A673 (cell line): Measurements from ENCODE around the gene ISM1. TPM values are rescaled to one million over a fixed set of nuclear protein-coding genes. Genes with fewer than 3 reads are reported as not detected.

Experiments used
- BruUV-seq: library from RNA; stranded (reverse); fragments of 400-500 nt; replicated peaks from 2 replicates; lab custom pipeline; 2021; lab: Mats Ljungman, UMichigan
- CTCF ChIA-PET: fragments of 300-600 bp; sonication (Branson Sonifier 250); formaldehyde crosslinking; loops from one replicate; lab custom pipeline; 2022; ENCODE audit warnings: antibody characterized with exemption; lab: Charles Lee
- POLR2A ChIA-PET: fragments of 300-600 bp; sonication (Branson Sonifier 250); formaldehyde crosslinking; loops from one replicate; lab custom pipeline; 2022; ENCODE audit warnings: antibody characterized with exemption; ENCODE audit not compliant: low non-redundant PET; lab: Charles Lee
- DNase-seq: peaks from one replicate; pipeline ENCODE4 v3.0.0-alpha.2; 2015; ENCODE audit warnings: low spot score
- H3K27ac ChIP-seq: fragments of 200-600 bp; sonication (generic); 2 replicates; pipeline ENCODE4 v1.5.1; 2016; ENCODE audit warnings: mixed run types, low read depth, mild to moderate bottlenecking, mixed read lengths, antibody characterized with exemption, low read length; ENCODE audit not compliant: poor library complexity, severe bottlenecking
- H3K27me3 ChIP-seq: fragments of 200-600 bp; sonication (generic); replicated peaks from 2 replicates; pipeline ENCODE4 v1.6.1; 2017; ENCODE audit warnings: mixed run types, low read depth, mild to moderate bottlenecking, mixed read lengths, antibody characterized with exemption, low read length; ENCODE audit not compliant: insufficient read depth, poor library complexity
- H3K36me3 ChIP-seq: fragments of 200-600 bp; sonication (generic); 2 replicates; pipeline ENCODE4 v1.6.1; 2016; ENCODE audit warnings: mixed run types, mild to moderate bottlenecking, mixed read lengths, antibody characterized with exemption, low read length; ENCODE audit not compliant: insufficient read depth, poor library complexity, severe bottlenecking
- H3K4me1 ChIP-seq: fragments of 200-600 bp; sonication (generic); 2 replicates; pipeline ENCODE4 v1.6.1; 2017; ENCODE audit warnings: mixed run types, mild to moderate bottlenecking, mixed read lengths, antibody characterized with exemption, low read length; ENCODE audit not compliant: insufficient read depth, poor library complexity, severe bottlenecking
- H3K4me3 ChIP-seq: fragments of 200-600 bp; sonication (generic); 2 replicates; pipeline ENCODE4 v1.5.1; 2016; ENCODE audit warnings: low read depth, mixed run types, mild to moderate bottlenecking, mixed read lengths, low read length; ENCODE audit not compliant: poor library complexity, severe bottlenecking
- H3K9me3 ChIP-seq: fragments of 200-600 bp; sonication (generic); 2 replicates; pipeline ENCODE4 v1.6.1; 2016; ENCODE audit warnings: mixed run types, low read depth, mild to moderate bottlenecking, mixed read lengths, antibody characterized with exemption, low read length; ENCODE audit not compliant: poor library complexity, severe bottlenecking
- EZH2 ChIP-seq: fragments of 200-600 bp; sonication (generic); IDR thresholded peaks from 2 replicates; pipeline ENCODE4 v1.6.1; 2017; ENCODE audit warnings: borderline replicate concordance, low read depth, mild to moderate bottlenecking, mixed read lengths, antibody characterized with exemption, low read length; ENCODE audit not compliant: poor library complexity, severe bottlenecking
- intact Hi-C: fragments of 100-400 bp; cut with micrococcal nuclease; formaldehyde crosslinking; loops from one replicate; pipeline ENCODE4 v1.10.0; 2022; ENCODE audit not compliant: unreplicated experiment
- total RNA-seq: library from RNA; stranded (reverse); gene quantifications from 2 replicates; pipeline ENCODE4 v1.2.3, GENCODE V29; 2021
- TF ChIP-seq, protein P1 (sequence below): fragments of 300-800, 200-600 bp; sonication (generic); conservative IDR thresholded peaks from 2 replicates; pipeline ENCODE4 v1.5.1; 2017; ENCODE audit warnings: low read depth, mild to moderate bottlenecking, antibody characterized with exemption, low read length, moderate library complexity, mixed read lengths

The ISM1 gene
- total RNA-seq, 1 experiment from 2014 or later = 0.11 TPM

- no peaks in the 10 kb centered on the region for H3K9me3 ChIP-seq
- intact Hi-C loops = no loop called here
- H3K27me3 ChIP-seq = no peaks in the 10 kb centered on the region
- no peak overlapping the region for H3K4me3 ChIP-seq
- no peaks in the 10 kb centered on the region for H3K4me1 ChIP-seq
- no peak overlapping the region for H3K27ac ChIP-seq
- no peak for DNase-seq
- TF ChIP-seq, protein P1, sequence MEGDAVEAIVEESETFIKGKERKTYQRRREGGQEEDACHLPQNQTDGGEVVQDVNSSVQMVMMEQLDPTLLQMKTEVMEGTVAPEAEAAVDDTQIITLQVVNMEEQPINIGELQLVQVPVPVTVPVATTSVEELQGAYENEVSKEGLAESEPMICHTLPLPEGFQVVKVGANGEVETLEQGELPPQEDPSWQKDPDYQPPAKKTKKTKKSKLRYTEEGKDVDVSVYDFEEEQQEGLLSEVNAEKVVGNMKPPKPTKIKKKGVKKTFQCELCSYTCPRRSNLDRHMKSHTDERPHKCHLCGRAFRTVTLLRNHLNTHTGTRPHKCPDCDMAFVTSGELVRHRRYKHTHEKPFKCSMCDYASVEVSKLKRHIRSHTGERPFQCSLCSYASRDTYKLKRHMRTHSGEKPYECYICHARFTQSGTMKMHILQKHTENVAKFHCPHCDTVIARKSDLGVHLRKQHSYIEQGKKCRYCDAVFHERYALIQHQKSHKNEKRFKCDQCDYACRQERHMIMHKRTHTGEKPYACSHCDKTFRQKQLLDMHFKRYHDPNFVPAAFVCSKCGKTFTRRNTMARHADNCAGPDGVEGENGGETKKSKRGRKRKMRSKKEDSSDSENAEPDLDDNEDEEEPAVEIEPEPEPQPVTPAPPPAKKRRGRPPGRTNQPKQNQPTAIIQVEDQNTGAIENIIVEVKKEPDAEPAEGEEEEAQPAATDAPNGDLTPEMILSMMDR = no peak
- TF ChIP-seq EZH2 = no peak
- ChIA-PET POLR2A (no interaction called here), CTCF (no interaction called here)
- H3K36me3 ChIP-seq = no peaks in the 10 kb centered on the region
- no TSS peak for BruUV-seq
Observed at GRCh38 chr20:13249118-13249797, 28.2 kb downstream of the ISM1 start.

DNA sequence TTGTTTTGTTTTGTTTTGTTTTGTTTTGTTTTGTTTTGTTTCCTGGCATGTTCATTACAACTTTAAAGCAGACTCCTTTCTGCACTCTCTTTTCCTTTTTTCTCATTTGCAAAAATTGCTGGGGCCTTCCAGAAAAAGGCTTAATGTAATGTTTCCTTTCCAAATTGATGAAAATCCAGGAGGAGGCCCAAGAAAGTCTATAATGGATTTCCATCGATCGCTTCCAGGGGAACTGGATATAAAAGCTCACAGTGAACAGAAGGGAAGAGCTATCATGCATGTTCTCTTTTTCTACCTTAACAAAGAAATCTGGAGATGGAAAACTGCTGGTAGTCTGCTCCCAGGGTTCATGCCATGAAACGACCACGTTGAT lies 28.7 kb downstream of the ISM1 start:
- POLR2A ChIA-PET = no interaction called here
- Histone ChIP-seq H3K9me3 (no peaks in the 10 kb centered on the region), H3K27me3 (no peaks in the 10 kb centered on the region), H3K27ac (no peak overlapping the region), H3K4me1 (no peaks in the 10 kb centered on the region), H3K4me3 (no peak overlapping the region), H3K36me3 (no peaks in the 10 kb centered on the region)
- no peak for DNase-seq
- CTCF ChIA-PET = no interaction called here
- intact Hi-C loops = no loop called here
- BruUV-seq = no TSS peak
- no peak for TF ChIP-seq EZH2
- TF ChIP-seq, protein P1 = no peak

- CTCF ChIA-PET = no interaction called here
- no peak for DNase-seq
- TF ChIP-seq, protein P1 = no peak
- no peak for TF ChIP-seq EZH2
- Histone ChIP-seq H3K4me1 (no peaks in the 10 kb centered on the region), H3K9me3 (no peaks in the 10 kb centered on the region), H3K27ac (no peak overlapping the region), H3K36me3 (no peaks in the 10 kb centered on the region), H3K4me3 (no peak overlapping the region), H3K27me3 (no peaks in the 10 kb centered on the region)
- no TSS peak for BruUV-seq
- POLR2A ChIA-PET = no interaction called here
- intact Hi-C loops = no loop called here
Observed at GRCh38 chr20:13250251-13250650, 29.2 kb downstream of the ISM1 start.
